GM12873 (cell line): Measurements from ENCODE around the gene PTH2.

Experiments used
- CTCF ChIP-seq: IDR thresholded peaks from 2 replicates; pipeline ENCODE4 v1.5.1; 2012; ENCODE audit warnings: low read depth, mild to moderate bottlenecking, moderate library complexity, low read length, control low read depth; ENCODE audit not compliant: insufficient read depth; ENCODE audit errors: missing control alignments

Gene PTH2

GRCh38 chr19:49413348-49413747, 9.9 kb downstream of the PTH2 start:
- no peak for TF ChIP-seq CTCF

- no peak for TF ChIP-seq CTCF
Observed at GRCh38 chr19:49411681-49412326, 11.4 kb downstream of the PTH2 start.

GRCh38 chr19:49409441-49410029, 13.7 kb downstream of the PTH2 start:
- TF ChIP-seq CTCF, result no peak

GRCh38 chr19:49408816-49409440, 14.3 kb downstream of the PTH2 start:
- no peak for TF ChIP-seq CTCF

GRCh38 chr19:49407482-49408015, 15.7 kb downstream of the PTH2 start:
- TF ChIP-seq CTCF, result no peak

GRCh38 chr19:49407079-49407478, 16.2 kb downstream of the PTH2 start:
- no peak for TF ChIP-seq CTCF

GRCh38 chr19:49403404-49404187, 19.6 kb downstream of the PTH2 start:
- TF ChIP-seq CTCF, result no peak
